Mesendoderm (in vitro differentiated cells): ENCODE results near the gene RNF225.
A peak's percentile ranks its signal among the peaks of the same experiment; 100 is the strongest.
"Not testable (repeated sequence)": the region's sequence is repeated elsewhere in the genome, so short reads cannot be mapped to it uniquely, and the experiment has no call there.

Experiments
- DNase-seq: peaks from one replicate; pipeline ENCODE4 v3.0.0; 2013
- H2AK5ac ChIP-seq: 2 replicates; pipeline ENCODE4 v1.6.1; 2013; ENCODE audit warnings: low read length, inconsistent platforms
- H2BK120ac ChIP-seq: 2 replicates; pipeline ENCODE4 v1.6.1; 2013; ENCODE audit warnings: low read depth, mild to moderate bottlenecking, low read length, moderate library complexity, mixed read lengths
- H2BK15ac ChIP-seq: replicated peaks from 2 replicates; pipeline ENCODE4 v1.6.1; 2013; ENCODE audit warnings: low read depth, mild to moderate bottlenecking, moderate library complexity
- H2BK5ac ChIP-seq: 2 replicates; pipeline ENCODE4 v1.6.1; 2013; ENCODE audit warnings: low read length, inconsistent platforms
- H3K18ac ChIP-seq: 2 replicates; pipeline ENCODE4 v1.6.1; 2013; ENCODE audit warnings: mild to moderate bottlenecking, low read length, mixed read lengths
- H3K23ac ChIP-seq: one replicate; pipeline ENCODE4 v1.6.1; 2013; ENCODE audit warnings: low read length
- H3K27ac ChIP-seq: 2 replicates; pipeline ENCODE4 v1.5.1; 2013; ENCODE audit warnings: low read depth, mild to moderate bottlenecking, inconsistent platforms, low read length, moderate library complexity
- H3K27me3 ChIP-seq: 2 replicates; pipeline ENCODE4 v1.6.1; 2013; ENCODE audit warnings: low read length, control low read depth, mild to moderate bottlenecking, inconsistent platforms; ENCODE audit not compliant: insufficient read depth, poor library complexity
- H3K36me3 ChIP-seq: 2 replicates; pipeline ENCODE4 v1.6.1; 2013; ENCODE audit warnings: low read length, inconsistent platforms; ENCODE audit not compliant: control insufficient read depth, insufficient read depth
- H3K4ac ChIP-seq: one replicate; pipeline ENCODE4 v1.6.1; 2013; ENCODE audit warnings: low read depth, mild to moderate bottlenecking, low read length, moderate library complexity
- H3K4me1 ChIP-seq: 2 replicates; pipeline ENCODE4 v1.6.1; 2013; ENCODE audit warnings: low read depth, low read length, inconsistent platforms; ENCODE audit not compliant: control insufficient read depth
- H3K4me2 ChIP-seq: 2 replicates; pipeline ENCODE4 v1.6.1; 2013; ENCODE audit warnings: low read length
- H3K4me3 ChIP-seq: 2 replicates; pipeline ENCODE4 v1.5.1; 2013; ENCODE audit warnings: mild to moderate bottlenecking, low read length
- H3K56ac ChIP-seq: one replicate; pipeline ENCODE4 v1.6.1; 2013; ENCODE audit warnings: low read length
- H3K79me1 ChIP-seq: 2 replicates; pipeline ENCODE4 v1.6.1; 2013; ENCODE audit warnings: low read length, inconsistent platforms
- H3K79me2 ChIP-seq: 2 replicates; pipeline ENCODE4 v1.6.1; 2013; ENCODE audit warnings: mild to moderate bottlenecking, low read length; ENCODE audit not compliant: control insufficient read depth, insufficient read depth
- H3K9ac ChIP-seq: 2 replicates; pipeline ENCODE4 v1.6.1; 2013; ENCODE audit warnings: low read length, inconsistent platforms
- H4K5ac ChIP-seq: one replicate; pipeline ENCODE4 v1.6.1; 2013; ENCODE audit warnings: low read length
- H4K8ac ChIP-seq: one replicate; pipeline ENCODE4 v1.6.1; 2013; ENCODE audit warnings: low read depth, mild to moderate bottlenecking, control low read depth, low read length, moderate library complexity
- WGBS: extraction: QIAGEN DNeasy Blood & Tissue Kit; methylation state at CpG from one replicate; pipeline ENCODE4 v1.1.7; 2013; ENCODE audit warnings: low lambda C conversion rate, missing lambda C conversion rate; ENCODE audit not compliant: insufficient coverage; ENCODE audit errors: extremely low coverage; 5-methylcytosine and 5-hydroxymethylcytosine counted together

RNF225 gene

GRCh38 chr19:58401840-58402421 lies 6.5 kb downstream of the RNF225 start:
- H3K4me3 ChIP-seq: peak overlapping the region; percentile 50
- H3K9ac ChIP-seq: peak overlapping the region; percentile 81
- H2AK5ac ChIP-seq: no peak overlapping the region
- no peak overlapping the region for H3K27ac ChIP-seq
- no CpG with 5 or more reads among the region's 23 CpGs for WGBS
- H3K79me2 ChIP-seq: no peaks in the 10 kb centered on the region
- no peak for DNase-seq
- H3K56ac ChIP-seq: peak overlapping the region; percentile 50
- peak overlapping the region; percentile 2 for H3K4me2 ChIP-seq
- no peak overlapping the region for H2BK15ac ChIP-seq
- no peaks in the 10 kb centered on the region for H3K79me1 ChIP-seq
- H3K4me1 ChIP-seq: peaks cover 7% of the 10 kb centered on the region
- H2BK5ac ChIP-seq: no peak overlapping the region
- peak overlapping the region; percentile 59 for H3K23ac ChIP-seq
- H2BK120ac ChIP-seq: no peak overlapping the region
- H3K4ac ChIP-seq: no peak overlapping the region
- peak overlapping the region; percentile 16 for H4K8ac ChIP-seq
- no peak overlapping the region for H4K5ac ChIP-seq
- H3K18ac ChIP-seq: no peak overlapping the region
- no peaks in the 10 kb centered on the region for H3K27me3 ChIP-seq
- no peaks in the 10 kb centered on the region for H3K36me3 ChIP-seq

- not testable (repeated sequence) for H3K79me2 ChIP-seq, H3K27ac ChIP-seq, H2BK5ac ChIP-seq, H3K79me1 ChIP-seq, H3K56ac ChIP-seq, H3K23ac ChIP-seq, H4K5ac ChIP-seq, H3K18ac ChIP-seq, H3K4ac ChIP-seq, H2AK5ac ChIP-seq, H3K27me3 ChIP-seq, H3K36me3 ChIP-seq, H3K4me3 ChIP-seq, H2BK120ac ChIP-seq, H4K8ac ChIP-seq, H3K4me2 ChIP-seq, H2BK15ac ChIP-seq, H3K9ac ChIP-seq, DNase-seq, H3K4me1 ChIP-seq
- WGBS: no CpG with 5 or more reads among the region's 5 CpGs
These were observed 8.5 kb downstream of the RNF225 start for GRCh38 chr19:58403920-58404478.

- Histone ChIP-seq H3K79me2 (no peaks in the 10 kb centered on the region), H3K4me3 (no peak overlapping the region), H4K8ac (no peak overlapping the region), H3K4ac (no peak overlapping the region), H2BK120ac (no peak overlapping the region), H3K4me1 (peaks cover 4% of the 10 kb centered on the region), H3K27me3 (no peaks in the 10 kb centered on the region), H3K36me3 (no peaks in the 10 kb centered on the region), H3K23ac (no peak overlapping the region), H3K18ac (no peak overlapping the region), H3K56ac (peak overlapping the region; percentile 99), H2BK15ac (no peak overlapping the region), H3K79me1 (no peaks in the 10 kb centered on the region), H2BK5ac (no peak overlapping the region), H4K5ac (no peak overlapping the region), H3K9ac (peak overlapping the region; percentile 95), H3K27ac (no peak overlapping the region), H3K4me2 (peak overlapping the region; percentile 99), H2AK5ac (no peak overlapping the region)
- peak; percentile 65 for DNase-seq
- WGBS: no CpG with 5 or more reads among the region's 10 CpGs
These were observed 11.6 kb downstream of the RNF225 start for GRCh38 chr19:58406818-58407657.

- Histone ChIP-seq H3K56ac (peak overlapping the region; percentile 99), H3K4me1 (peaks cover 4% of the 10 kb centered on the region)
- DNase-seq: peak; percentile 44
These were observed 12.2 kb downstream of the RNF225 start for GRCh38 chr19:58407658-58408151.

GRCh38 chr19:58408152-58409009 lies 12.9 kb downstream of the RNF225 start, which contains the start of gene ZNF584:
Gene ZNF584 (plus strand): TSS chr19:58408649. CDS start chr19:58409148, 499 bp downstream.
- H3K4me3 ChIP-seq: peak within 1 kb of the TSS; percentile 93
- peak within 1 kb of the TSS; percentile 4 for H3K4ac ChIP-seq
- peak; percentile 97 for DNase-seq
- WGBS: no CpG with 5 or more reads among the region's 100 CpGs
- no peak within 1 kb of the TSS for H2BK120ac ChIP-seq
- peak within 1 kb of the TSS; percentile 99 for H3K56ac ChIP-seq
- no peaks in the 10 kb centered on the region for H3K79me1 ChIP-seq
- H3K27ac ChIP-seq: peak within 1 kb of the TSS; percentile 51
- no peak within 1 kb of the TSS for H2BK5ac ChIP-seq
- no peak within 1 kb of the TSS for H4K5ac ChIP-seq
- H3K23ac ChIP-seq: peak within 1 kb of the TSS; percentile 80
- no peaks in the 10 kb centered on the region for H3K36me3 ChIP-seq
- no peak within 1 kb of the TSS for H2BK15ac ChIP-seq
- H3K4me2 ChIP-seq: peak within 1 kb of the TSS; percentile 99
- H3K18ac ChIP-seq: peak within 1 kb of the TSS; percentile 31
- no peaks in the 10 kb centered on the region for H3K79me2 ChIP-seq
- H3K9ac ChIP-seq: peak within 1 kb of the TSS; percentile 95
- H3K4me1 ChIP-seq: peaks cover 4% of the 10 kb centered on the region
- H4K8ac ChIP-seq: no peak within 1 kb of the TSS
- H3K27me3 ChIP-seq: no peaks in the 10 kb centered on the region
- no peak within 1 kb of the TSS for H2AK5ac ChIP-seq

More at GRCh38 chr19:58407658-58408151, 12.2 kb downstream of the RNF225 start:
- Histone ChIP-seq H3K23ac (peak overlapping the region; percentile 35), H3K27ac (peak overlapping the region; percentile 51), H4K8ac (no peak overlapping the region), H2BK120ac (no peak overlapping the region), H3K4ac (peak overlapping the region; percentile 4), H3K18ac (peak overlapping the region; percentile 31), H3K9ac (peak overlapping the region; percentile 95), H2BK15ac (no peak overlapping the region), H2AK5ac (no peak overlapping the region), H3K4me2 (peak overlapping the region; percentile 99), H3K36me3 (no peaks in the 10 kb centered on the region), H2BK5ac (no peak overlapping the region), H3K79me1 (no peaks in the 10 kb centered on the region), H3K27me3 (no peaks in the 10 kb centered on the region), H3K79me2 (no peaks in the 10 kb centered on the region), H4K5ac (no peak overlapping the region), H3K4me3 (peak overlapping the region; percentile 93)
- WGBS: no CpG with 5 or more reads among the region's 22 CpGs
